SU-DHL-6 (cell line): ENCODE results near the gene BRSK2.

Experiments used
- CTCF ChIP-seq: fragments of 200-600 bp; sonication (generic); IDR thresholded peaks from one replicate; pipeline ENCODE4 v1.5.1; 2017; ENCODE audit warnings: antibody characterized with exemption, mild to moderate bottlenecking, low read length, moderate library complexity; ENCODE audit not compliant: insufficient read depth, poor library complexity, severe bottlenecking
- EZH2phosphoT487 ChIP-seq: fragments of 200-600 bp; sonication (generic), shearing (Covaris generic); conservative IDR thresholded peaks from 2 replicates; pipeline ENCODE4 v1.6.1; 2018; ENCODE audit warnings: mild to moderate bottlenecking, antibody characterized with exemption, low read length, moderate library complexity, mixed read lengths

- TF ChIP-seq CTCF (no peak), EZH2phosphoT487 (no peak)
Observed at GRCh38 chr11:1452744-1453143, 63.0 kb downstream of the BRSK2 start.
